ENCODE results near the gene IFNL1.
"Not testable (repeated sequence)": the region's sequence is repeated elsewhere in the genome, so short reads cannot be mapped to it uniquely, and the experiment has no call there.

Gene IFNL1

DNA sequence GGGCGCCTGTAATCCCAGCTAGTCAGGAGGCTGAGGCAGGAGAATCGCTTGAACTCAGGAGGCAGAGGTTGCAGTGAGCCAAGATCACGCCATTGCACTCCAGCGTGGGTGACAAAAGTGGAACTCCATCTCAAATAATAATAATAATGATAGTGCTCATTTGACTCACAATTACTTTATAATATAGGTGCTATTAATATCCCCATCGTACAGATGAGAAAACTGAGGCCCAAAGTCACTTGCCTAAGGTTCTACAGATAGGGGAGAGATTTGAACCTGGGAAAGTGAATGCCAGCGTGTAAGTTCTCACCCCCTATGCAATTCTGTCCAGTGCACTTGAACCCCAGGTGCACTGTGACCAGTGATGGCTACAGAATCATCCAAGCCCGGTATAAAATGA, 33.7 kb downstream of the IFNL1 start:
- no peak overlapping the region for H3K27ac Mint-ChIP-seq
- H3K4me3 Mint-ChIP-seq, result no peak overlapping the region
- peaks cover 35% of the 10 kb centered on the region for H3K27me3 Mint-ChIP-seq (ENCODE audit: low read depth, poor library complexity)
- peaks cover 15% of the 10 kb centered on the region for H3K4me1 Mint-ChIP-seq
- H3K9me3 Mint-ChIP-seq, result no peaks in the 10 kb centered on the region
- H3K36me3 Mint-ChIP-seq (ENCODE audit: low read depth), result no peaks in the 10 kb centered on the region
- no peak for DNase-seq
- TF ChIP-seq, protein P1, sequence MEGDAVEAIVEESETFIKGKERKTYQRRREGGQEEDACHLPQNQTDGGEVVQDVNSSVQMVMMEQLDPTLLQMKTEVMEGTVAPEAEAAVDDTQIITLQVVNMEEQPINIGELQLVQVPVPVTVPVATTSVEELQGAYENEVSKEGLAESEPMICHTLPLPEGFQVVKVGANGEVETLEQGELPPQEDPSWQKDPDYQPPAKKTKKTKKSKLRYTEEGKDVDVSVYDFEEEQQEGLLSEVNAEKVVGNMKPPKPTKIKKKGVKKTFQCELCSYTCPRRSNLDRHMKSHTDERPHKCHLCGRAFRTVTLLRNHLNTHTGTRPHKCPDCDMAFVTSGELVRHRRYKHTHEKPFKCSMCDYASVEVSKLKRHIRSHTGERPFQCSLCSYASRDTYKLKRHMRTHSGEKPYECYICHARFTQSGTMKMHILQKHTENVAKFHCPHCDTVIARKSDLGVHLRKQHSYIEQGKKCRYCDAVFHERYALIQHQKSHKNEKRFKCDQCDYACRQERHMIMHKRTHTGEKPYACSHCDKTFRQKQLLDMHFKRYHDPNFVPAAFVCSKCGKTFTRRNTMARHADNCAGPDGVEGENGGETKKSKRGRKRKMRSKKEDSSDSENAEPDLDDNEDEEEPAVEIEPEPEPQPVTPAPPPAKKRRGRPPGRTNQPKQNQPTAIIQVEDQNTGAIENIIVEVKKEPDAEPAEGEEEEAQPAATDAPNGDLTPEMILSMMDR (IDR thresholded peaks at IDR 0.05), result no peak

DNA sequence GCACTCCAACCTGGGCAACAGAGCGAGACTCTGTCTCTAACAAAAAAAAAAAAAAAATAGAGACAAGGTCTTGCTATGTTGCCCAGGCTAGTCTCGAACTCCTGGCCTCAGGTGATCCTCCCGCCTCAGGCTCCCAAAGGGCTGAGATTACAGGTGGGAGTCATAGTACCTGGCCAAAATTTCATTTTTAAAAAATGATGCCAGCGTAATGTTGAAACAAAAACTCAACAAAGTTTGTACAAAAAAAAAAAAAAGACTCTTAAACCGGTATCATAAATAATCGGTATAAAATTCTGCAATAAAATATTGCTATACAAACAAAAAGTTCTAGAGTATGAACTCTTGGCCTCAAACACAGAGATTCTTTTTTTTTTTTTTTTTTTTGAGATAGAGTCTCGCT, 36.1 kb downstream of the IFNL1 start:
- H3K27ac Mint-ChIP-seq, result no peak overlapping the region
- DNase-seq, result no peak
- TF ChIP-seq, protein P1 (IDR thresholded peaks at IDR 0.05), result no peak
- H3K27me3 Mint-ChIP-seq (ENCODE audit: low read depth, poor library complexity), result peaks cover 37% of the 10 kb centered on the region
- no peaks in the 10 kb centered on the region for H3K36me3 Mint-ChIP-seq (ENCODE audit: low read depth)
- H3K4me3 Mint-ChIP-seq, result no peak overlapping the region
- H3K9me3 Mint-ChIP-seq, result no peaks in the 10 kb centered on the region
- H3K4me1 Mint-ChIP-seq, result peaks cover 21% of the 10 kb centered on the region

DNA sequence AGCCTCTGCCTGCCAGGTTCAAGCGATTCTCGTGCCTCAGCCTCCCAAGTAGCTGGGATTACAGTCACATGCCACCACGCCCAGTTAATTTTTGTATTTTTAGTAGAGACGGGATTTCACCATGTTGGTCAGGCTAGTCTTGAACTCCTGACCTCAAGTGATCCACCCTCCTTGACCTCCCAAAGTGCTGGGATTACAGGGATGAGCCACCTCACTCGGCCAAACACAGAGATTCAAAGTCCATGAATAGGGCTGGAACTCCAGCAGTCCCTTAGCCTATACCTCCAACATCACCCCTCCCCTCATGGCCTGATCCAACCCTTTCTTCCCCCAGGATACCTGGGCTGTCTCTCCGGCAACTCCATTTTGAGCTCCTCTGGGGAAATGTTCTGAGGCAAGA, 36.5 kb downstream of the IFNL1 start:
- not testable (repeated sequence) for H3K27ac Mint-ChIP-seq; H3K36me3 Mint-ChIP-seq (ENCODE audit: low read depth); H3K9me3 Mint-ChIP-seq; DNase-seq; H3K4me3 Mint-ChIP-seq
- H3K4me1 Mint-ChIP-seq, result peaks cover 17% of the 10 kb centered on the region
- peaks cover 41% of the 10 kb centered on the region for H3K27me3 Mint-ChIP-seq (ENCODE audit: low read depth, poor library complexity)

DNA sequence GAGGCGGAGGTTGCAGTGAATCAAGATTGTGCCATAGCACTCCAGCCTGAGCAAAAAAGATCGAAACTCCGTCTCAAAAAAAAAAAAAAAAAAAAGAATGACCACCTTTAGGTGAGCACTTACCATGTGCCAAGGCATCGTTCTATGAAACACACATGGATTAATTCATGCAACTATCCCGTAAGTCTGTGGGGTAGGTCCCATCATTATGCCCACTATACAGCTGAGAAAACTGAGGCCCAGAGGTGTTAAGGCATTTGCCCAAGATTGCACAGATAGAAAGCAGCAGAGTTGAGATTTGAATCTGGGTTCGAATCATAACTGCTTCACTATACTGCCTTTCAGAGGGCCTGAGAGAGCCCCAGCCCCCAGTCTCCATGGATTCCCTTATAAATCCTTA, 37.3 kb downstream of the IFNL1 start:
- peaks cover 11% of the 10 kb centered on the region for H3K4me1 Mint-ChIP-seq
- no peaks in the 10 kb centered on the region for H3K36me3 Mint-ChIP-seq (ENCODE audit: low read depth)
- no peak overlapping the region for H3K4me3 Mint-ChIP-seq
- H3K27me3 Mint-ChIP-seq (ENCODE audit: low read depth, poor library complexity), result peaks cover 43% of the 10 kb centered on the region
- DNase-seq, result no peak
- TF ChIP-seq, protein P1 (IDR thresholded peaks at IDR 0.05), result no peak
- H3K9me3 Mint-ChIP-seq, result no peaks in the 10 kb centered on the region
- H3K27ac Mint-ChIP-seq, result no peak overlapping the region

DNA sequence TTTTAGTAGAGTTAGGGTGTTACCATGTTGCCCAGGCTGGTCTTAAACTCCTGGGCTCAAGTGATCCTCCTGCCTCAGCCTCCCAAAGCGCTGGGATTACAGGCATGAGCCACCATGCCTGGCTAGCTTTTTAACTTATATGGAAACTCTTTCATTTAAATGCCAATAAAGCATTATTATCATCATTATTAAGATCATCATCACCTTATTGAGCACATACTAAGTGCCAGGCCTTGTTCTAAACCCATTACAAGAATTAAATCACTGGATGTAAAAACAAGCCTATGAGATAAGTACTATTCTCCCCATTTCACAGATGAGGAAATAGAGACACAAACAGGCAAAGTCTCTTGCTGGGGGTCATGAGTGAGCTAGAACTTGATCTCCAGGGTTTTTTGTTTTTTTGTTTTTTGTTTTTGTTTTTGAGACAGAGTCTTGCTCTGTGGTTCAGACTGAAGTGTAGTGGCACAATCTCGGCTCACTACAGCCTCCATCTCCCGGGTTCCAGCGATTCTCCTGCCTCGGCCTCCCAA, 38.3 kb downstream of the IFNL1 start:
- TF ChIP-seq, protein P1 (IDR thresholded peaks at IDR 0.05), result no peak
- DNase-seq, result no peak
- peaks cover 11% of the 10 kb centered on the region for H3K4me1 Mint-ChIP-seq
- H3K36me3 Mint-ChIP-seq (ENCODE audit: low read depth), result no peaks in the 10 kb centered on the region
- peaks cover 41% of the 10 kb centered on the region for H3K27me3 Mint-ChIP-seq (ENCODE audit: low read depth, poor library complexity)
- no peak overlapping the region for H3K4me3 Mint-ChIP-seq
- H3K9me3 Mint-ChIP-seq, result no peaks in the 10 kb centered on the region
- no peak overlapping the region for H3K27ac Mint-ChIP-seq

DNA sequence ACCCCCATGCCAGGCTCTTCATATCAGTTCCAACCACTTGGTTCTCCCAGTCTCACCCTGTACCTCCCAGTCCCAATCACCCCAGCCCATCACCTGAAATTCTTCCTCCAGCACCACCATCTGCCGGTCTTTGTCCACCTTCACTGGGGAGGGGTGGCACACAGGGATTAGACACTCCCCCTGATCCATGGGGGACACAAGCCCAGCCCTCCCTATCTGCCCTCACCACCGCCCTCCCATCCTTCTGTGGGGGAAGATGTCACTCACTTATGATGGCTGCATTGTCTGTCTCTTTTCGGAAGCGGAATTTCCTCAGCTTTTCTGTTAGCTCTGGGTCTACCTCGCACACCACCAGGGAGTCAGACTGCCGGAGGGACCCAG, 39.0 kb downstream of the IFNL1 start:
- no peaks in the 10 kb centered on the region for H3K9me3 Mint-ChIP-seq
- peaks cover 35% of the 10 kb centered on the region for H3K27me3 Mint-ChIP-seq (ENCODE audit: low read depth, poor library complexity)
- no peak overlapping the region for H3K27ac Mint-ChIP-seq
- peaks cover 11% of the 10 kb centered on the region for H3K4me1 Mint-ChIP-seq
- DNase-seq, result no peak
- H3K36me3 Mint-ChIP-seq (ENCODE audit: low read depth), result no peaks in the 10 kb centered on the region
- no peak overlapping the region for H3K4me3 Mint-ChIP-seq
- TF ChIP-seq, protein P1 (IDR thresholded peaks at IDR 0.05), result no peak
